Keratinocyte (primary cell): Measurements from ENCODE around the gene FRMD6. TPM values are rescaled to one million over a fixed set of nuclear protein-coding genes. Genes with fewer than 3 reads are reported as not detected.

Experiments used
- DNase-seq: peaks from one replicate; pipeline ENCODE4 v3.0.0-alpha.2; 2011; ENCODE audit warnings: low read depth, missing footprints, low spot score
- FAIRE-seq: peaks from 2 replicates; lab custom pipeline; 2011; peaks lifted over from hg19 to GRCh38; lab: Jason Lieb, UNC
- H2AFZ ChIP-seq: 2 replicates; pipeline ENCODE4 v1.6.0; 2012; ENCODE audit warnings: low read length, control low read depth, inconsistent platforms; ENCODE audit not compliant: control insufficient read depth
- H3K27ac ChIP-seq: 2 replicates; pipeline ENCODE4 v1.5.1; 2011; ENCODE audit warnings: low read length; ENCODE audit not compliant: control insufficient read depth, insufficient read depth
- H3K27me3 ChIP-seq: 3 replicates; pipeline ENCODE4 v1.6.0; 2011; ENCODE audit warnings: low read length; ENCODE audit not compliant: control insufficient read depth, insufficient read depth; ENCODE audit errors: extremely low read depth
- H3K36me3 ChIP-seq, 2 experiments: 2 replicates in 1 of 2; 3 replicates in 1 of 2; pipeline ENCODE4 v1.5.1; 2011; ENCODE audit warnings: low read length in 2 of 2, mild to moderate bottlenecking in 1 of 2; ENCODE audit not compliant: control insufficient read depth in 2 of 2, insufficient read depth in 2 of 2; ENCODE audit errors: extremely low read depth in 1 of 2
- H3K4me1 ChIP-seq: 3 replicates; pipeline ENCODE4 v1.5.1; 2011; ENCODE audit warnings: low read length; ENCODE audit not compliant: control insufficient read depth, insufficient read depth; ENCODE audit errors: extremely low read depth
- H3K4me2 ChIP-seq: 3 replicates; pipeline ENCODE4 v1.6.0; 2011; ENCODE audit warnings: low read depth, low read length; ENCODE audit not compliant: control insufficient read depth, insufficient read depth; ENCODE audit errors: extremely low read depth
- H3K4me3 ChIP-seq, 3 experiments: fragments of 200-600 bp in 1 of 3; sonication (generic) in 1 of 3; 2 replicates in 2 of 3; 3 replicates in 1 of 3; pipeline ENCODE4 v1.5.1; 2011 to 2016; ENCODE audit warnings: low read length in 3 of 3, mild to moderate bottlenecking in 3 of 3, control low read depth in 2 of 3, inconsistent platforms in 1 of 3, low read depth in 1 of 3, mixed read lengths in 1 of 3, mixed run types in 1 of 3, moderate library complexity in 1 of 3; ENCODE audit not compliant: control insufficient read depth in 2 of 3, insufficient read depth in 2 of 3; ENCODE audit errors: extremely low read depth in 1 of 3
- H3K79me2 ChIP-seq: 2 replicates; pipeline ENCODE4 v1.6.0; 2012; ENCODE audit warnings: low read length; ENCODE audit not compliant: control insufficient read depth, insufficient read depth
- H3K9ac ChIP-seq: 3 replicates; pipeline ENCODE4 v1.6.0; 2011; ENCODE audit warnings: low read length; ENCODE audit not compliant: control insufficient read depth, insufficient read depth; ENCODE audit errors: extremely low read depth
- H3K9me1 ChIP-seq: 3 replicates; pipeline ENCODE4 v1.6.0; 2011; ENCODE audit warnings: low read length; ENCODE audit not compliant: control insufficient read depth, insufficient read depth; ENCODE audit errors: extremely low read depth
- H3K9me3 ChIP-seq: 2 replicates; pipeline ENCODE4 v1.5.1; 2012; ENCODE audit warnings: low read depth, low read length; ENCODE audit not compliant: control insufficient read depth
- H4K20me1 ChIP-seq: 3 replicates; pipeline ENCODE4 v1.6.0; 2011; ENCODE audit warnings: low read length; ENCODE audit not compliant: control insufficient read depth, insufficient read depth; ENCODE audit errors: extremely low read depth
- EZH2 ChIP-seq: IDR thresholded peaks from one replicate; pipeline ENCODE4 v1.6.1; 2012; ENCODE audit warnings: inconsistent platforms, mild to moderate bottlenecking, low read length, moderate library complexity
- dilution Hi-C: fragments of 300-500 bp; cut with MboI; formaldehyde crosslinking; loops from one replicate; pipeline ENCODE4 v1.7.0; 2020; ENCODE audit warnings: low sequenced_read_pairs; ENCODE audit not compliant: extremely low pct_ligation_motif_present
- polyA plus RNA-seq, 5 experiments: library from polyadenylated mRNA; depleted of rRNA in 3 of 5; stranded (reverse) in 3 of 5; stranded (forward) in 1 of 5; unstranded in 1 of 5; fragments of >200 nt; gene quantifications; 1 replicate in 1 of 5; 2 replicates in 3 of 5; 3 replicates in 1 of 5; pipeline versions ENCODE4 v1.2.1 to v1.2.3, GENCODE V29; 2011 to 2012; ENCODE audit warnings: missing spikeins in 2 of 5, low read depth in 1 of 5, low replicate concordance in 1 of 5
- TF ChIP-seq, protein P1 (sequence below), 3 experiments: IDR thresholded peaks in 1 of 3; conservative IDR thresholded peaks in 1 of 3; optimal IDR thresholded peaks in 1 of 3; 2 replicates in 2 of 3; 3 replicates in 1 of 3; pipeline versions ENCODE3 to v1.5.1; 2011; ENCODE audit warnings: low read length in 3 of 3, mild to moderate bottlenecking in 3 of 3, moderate library complexity in 2 of 3, control low read depth in 1 of 3, inconsistent platforms in 1 of 3; ENCODE audit not compliant: insufficient read depth in 2 of 3; ENCODE audit errors: extremely low read depth in 1 of 3

FRMD6 gene
- polyA plus RNA-seq, 1 donor (not counting 4 experiments of a cell fraction or from before 2014, with no cell fraction given) = 120 TPM

DNA sequence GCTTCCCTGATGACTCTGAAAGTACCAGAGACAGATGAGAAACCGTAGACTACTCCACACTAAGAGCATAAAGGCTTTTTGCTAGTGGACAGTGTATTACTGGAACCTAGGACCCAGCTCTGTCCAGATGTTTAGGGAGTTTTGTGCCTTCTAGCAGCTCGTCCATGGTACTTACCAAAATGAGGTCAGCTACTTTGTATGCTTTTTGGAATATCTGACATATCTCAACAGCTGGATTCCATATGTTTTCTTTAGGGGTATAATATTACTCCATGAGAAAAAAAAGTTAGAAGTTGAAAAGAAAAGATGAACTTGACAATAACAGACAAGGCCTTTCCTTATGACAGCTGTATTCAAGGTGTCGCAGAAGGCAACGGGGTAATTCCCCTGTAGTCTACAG is 32.1 kb upstream of the FRMD6 start:
- Histone ChIP-seq H3K27ac (no peak overlapping the region), H3K36me3 (peaks cover 21 to 27% of the 10 kb centered on the region in 2 experiments), H3K9me3 (no peaks in the 10 kb centered on the region), H3K4me3 (no peak overlapping the region), H3K79me2 (peaks cover 68% of the 10 kb centered on the region), H3K9ac (no peak overlapping the region), H3K27me3 (no peaks in the 10 kb centered on the region), H3K4me2 (no peak overlapping the region), H4K20me1 (peaks cover 13% of the 10 kb centered on the region), H3K4me1 (peaks cover 14% of the 10 kb centered on the region), H2AFZ (no peak overlapping the region), H3K9me1 (no peaks in the 10 kb centered on the region)
- dilution Hi-C loops = no loop called here
- FAIRE-seq (no peak), DNase-seq (no peak)
- no peak for TF ChIP-seq EZH2
- TF ChIP-seq, protein P1, sequence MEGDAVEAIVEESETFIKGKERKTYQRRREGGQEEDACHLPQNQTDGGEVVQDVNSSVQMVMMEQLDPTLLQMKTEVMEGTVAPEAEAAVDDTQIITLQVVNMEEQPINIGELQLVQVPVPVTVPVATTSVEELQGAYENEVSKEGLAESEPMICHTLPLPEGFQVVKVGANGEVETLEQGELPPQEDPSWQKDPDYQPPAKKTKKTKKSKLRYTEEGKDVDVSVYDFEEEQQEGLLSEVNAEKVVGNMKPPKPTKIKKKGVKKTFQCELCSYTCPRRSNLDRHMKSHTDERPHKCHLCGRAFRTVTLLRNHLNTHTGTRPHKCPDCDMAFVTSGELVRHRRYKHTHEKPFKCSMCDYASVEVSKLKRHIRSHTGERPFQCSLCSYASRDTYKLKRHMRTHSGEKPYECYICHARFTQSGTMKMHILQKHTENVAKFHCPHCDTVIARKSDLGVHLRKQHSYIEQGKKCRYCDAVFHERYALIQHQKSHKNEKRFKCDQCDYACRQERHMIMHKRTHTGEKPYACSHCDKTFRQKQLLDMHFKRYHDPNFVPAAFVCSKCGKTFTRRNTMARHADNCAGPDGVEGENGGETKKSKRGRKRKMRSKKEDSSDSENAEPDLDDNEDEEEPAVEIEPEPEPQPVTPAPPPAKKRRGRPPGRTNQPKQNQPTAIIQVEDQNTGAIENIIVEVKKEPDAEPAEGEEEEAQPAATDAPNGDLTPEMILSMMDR (optimal IDR thresholded peaks at IDR 0.05 in 1 of 3, IDR thresholded peaks at IDR 0.05 in 1 of 3, conservative IDR thresholded peaks at IDR 0.05 in 1 of 3; ENCODE audit: extremely low read depth in 1 of 3, insufficient read depth in 2 of 3, low read length in 3 of 3) = no peak

- TF ChIP-seq, protein P1 (optimal IDR thresholded peaks at IDR 0.05 in 1 of 3, IDR thresholded peaks at IDR 0.05 in 1 of 3, conservative IDR thresholded peaks at IDR 0.05 in 1 of 3; ENCODE audit: extremely low read depth in 1 of 3, insufficient read depth in 2 of 3, low read length in 3 of 3) = no peak
- no peak for TF ChIP-seq EZH2
- Histone ChIP-seq H3K9ac (no peak overlapping the region), H3K4me1 (peaks cover 14% of the 10 kb centered on the region), H3K36me3 (peaks cover 21 to 27% of the 10 kb centered on the region in 2 experiments), H3K27me3 (no peaks in the 10 kb centered on the region), H3K4me3 (no peak overlapping the region), H3K9me1 (no peaks in the 10 kb centered on the region), H2AFZ (no peak overlapping the region), H3K9me3 (no peaks in the 10 kb centered on the region), H3K27ac (no peak overlapping the region), H4K20me1 (peaks cover 13% of the 10 kb centered on the region), H3K79me2 (peaks cover 70% of the 10 kb centered on the region), H3K4me2 (no peak overlapping the region)
- no peak for FAIRE-seq
- dilution Hi-C loops = no loop called here
- no peak for DNase-seq
Observed at GRCh38 chr14:51620056-51620455, 31.7 kb upstream of the FRMD6 start.
